ENCODE results near the gene ODAD3.
"Not testable (repeated sequence)": the region's sequence is repeated elsewhere in the genome, so short reads cannot be mapped to it uniquely, and the experiment has no call there.

- not testable (repeated sequence) for TF ChIP-seq POLR2AphosphoS5 (IDR thresholded peaks at IDR 0.05; ENCODE audit: borderline replicate concordance, low read depth, low read length); EZH2 (IDR thresholded peaks at IDR 0.05)
These were observed 24.0 kb upstream of the ODAD3 start for GRCh38 chr19:11458912-11459311.
